ENCODE data around the gene TGFBR3L. TPM values are rescaled to one million over a fixed set of nuclear protein-coding genes. Genes with fewer than 3 reads are reported as not detected.

The TGFBR3L gene
- total RNA-seq, 1 experiment from 2014 or later = 12.5 TPM

- DNase-seq (ENCODE audit: low read depth, low spot score) (no peak), ATAC-seq (no peak)
- Histone ChIP-seq H3K4me1 (ENCODE audit: control insufficient read depth, insufficient read depth, low read length) (no peaks in the 10 kb centered on the region), H3K9me3 (ENCODE audit: control insufficient read depth, insufficient read depth, low read depth, low read length) (no peaks in the 10 kb centered on the region), H3K27me3 (ENCODE audit: control insufficient read depth, insufficient read depth, low read length) (no peaks in the 10 kb centered on the region), H3K27ac (ENCODE audit: low read length) (no peak overlapping the region), H3K36me3 (ENCODE audit: control insufficient read depth, insufficient read depth, low read length) (peaks cover 3% of the 10 kb centered on the region; the same call in 1 of the 2 replicates), H3K4me3 (ENCODE audit: low read depth in 2 of 2, low read length in 2 of 2) (no peak overlapping the region)
- POLR2A ChIA-PET = interaction anchor here (0.5 kb wide), 1 partner anchor 14 kb away, joined by 3 read pairs; no protein-coding TSS in a partner anchor
- no peak for TF ChIP-seq TCF7L2 (IDR thresholded peaks at IDR 0.05; ENCODE audit: low read depth, low read length)
- no TSS peak for BruUV-seq (replicated peaks)
- in situ Hi-C loops (cut with HindIII; ENCODE audit: low pct_unique_long_range_greater_than_20kb, low sequenced_read_pairs) (no loop called here), intact Hi-C loops (cut with micrococcal nuclease; ENCODE audit: unreplicated experiment) (no loop called here)
- CTCF ChIA-PET = interaction anchor here (0.6 kb wide), 1 partner anchor 60 kb away, joined by 7 read pairs; no protein-coding TSS in a partner anchor
Observed at GRCh38 chr19:7885818-7886217, 28.8 kb upstream of the TGFBR3L start.

DNA sequence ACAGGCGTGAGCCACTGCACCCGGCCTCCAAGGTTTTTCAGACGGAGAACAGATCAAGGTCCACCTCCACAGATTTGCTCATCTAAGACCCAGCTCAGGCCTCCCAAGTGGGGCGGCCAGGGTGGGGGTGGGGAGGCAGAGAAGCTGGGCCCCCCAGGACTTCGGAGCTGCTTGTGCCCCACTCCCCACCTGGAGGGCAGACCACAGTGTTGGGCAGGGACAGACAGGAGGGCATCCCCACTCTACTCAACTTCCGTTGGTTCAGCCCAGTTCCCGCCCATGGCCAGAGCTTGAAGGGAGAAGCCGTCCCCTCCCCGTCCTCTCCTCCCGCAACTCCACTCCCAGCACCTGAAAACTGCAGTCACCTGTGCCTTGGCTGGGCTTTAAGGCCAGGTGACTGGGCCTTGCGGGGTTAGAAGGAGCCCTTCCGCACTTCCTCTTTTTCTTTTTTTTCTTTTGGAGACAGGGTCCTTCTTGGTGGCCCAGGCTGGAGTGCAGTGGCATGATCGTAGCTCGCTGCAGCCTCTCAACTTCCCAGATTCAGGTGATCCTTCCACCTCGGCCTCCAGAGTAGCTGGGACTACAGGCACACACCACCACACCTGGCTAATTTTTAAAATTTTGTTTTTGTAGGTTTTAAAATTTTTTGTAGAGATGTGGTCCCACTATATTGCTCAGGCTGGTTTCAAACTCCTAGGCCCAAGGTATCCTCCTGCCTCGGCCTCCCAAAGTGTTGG, 27.1 kb upstream of the TGFBR3L start:
- Histone ChIP-seq H3K27me3 (ENCODE audit: control insufficient read depth, insufficient read depth, low read length) (no peaks in the 10 kb centered on the region), H3K4me3 (ENCODE audit: low read depth in 2 of 2, low read length in 2 of 2) (peak overlapping the region; percentile 45 to 46), H3K27ac (ENCODE audit: low read length) (no peak overlapping the region), H3K9me3 (ENCODE audit: control insufficient read depth, insufficient read depth, low read depth, low read length) (no peaks in the 10 kb centered on the region), H3K36me3 (ENCODE audit: control insufficient read depth, insufficient read depth, low read length) (peaks cover 3% of the 10 kb centered on the region; the same call in 1 of the 2 replicates), H3K4me1 (ENCODE audit: control insufficient read depth, insufficient read depth, low read length) (no peaks in the 10 kb centered on the region)
- POLR2A ChIA-PET = interaction anchor here (0.6 to 0.7 kb wide), 2 partner anchors 26 to 59 kb away, joined by 3 to 5 read pairs; no protein-coding TSS in a partner anchor
- ATAC-seq (no peak), DNase-seq (ENCODE audit: low read depth, low spot score) (no peak)
- intact Hi-C loops (cut with micrococcal nuclease; ENCODE audit: unreplicated experiment) = no loop called here
- BruUV-seq (replicated peaks) = no TSS peak
- TF ChIP-seq CTCF (IDR thresholded peaks at IDR 0.05) (no peak), POLR2AphosphoS5 (IDR thresholded peaks at IDR 0.05; ENCODE audit: low read depth, low read length) (no peak), SIN3A (IDR thresholded peaks at IDR 0.05; ENCODE audit: borderline replicate concordance, insufficient read depth, low read depth, low read length) (no peak), TCF7L2 (IDR thresholded peaks at IDR 0.05; ENCODE audit: low read depth, low read length) (no peak)
- TF ChIP-seq, protein P1, sequence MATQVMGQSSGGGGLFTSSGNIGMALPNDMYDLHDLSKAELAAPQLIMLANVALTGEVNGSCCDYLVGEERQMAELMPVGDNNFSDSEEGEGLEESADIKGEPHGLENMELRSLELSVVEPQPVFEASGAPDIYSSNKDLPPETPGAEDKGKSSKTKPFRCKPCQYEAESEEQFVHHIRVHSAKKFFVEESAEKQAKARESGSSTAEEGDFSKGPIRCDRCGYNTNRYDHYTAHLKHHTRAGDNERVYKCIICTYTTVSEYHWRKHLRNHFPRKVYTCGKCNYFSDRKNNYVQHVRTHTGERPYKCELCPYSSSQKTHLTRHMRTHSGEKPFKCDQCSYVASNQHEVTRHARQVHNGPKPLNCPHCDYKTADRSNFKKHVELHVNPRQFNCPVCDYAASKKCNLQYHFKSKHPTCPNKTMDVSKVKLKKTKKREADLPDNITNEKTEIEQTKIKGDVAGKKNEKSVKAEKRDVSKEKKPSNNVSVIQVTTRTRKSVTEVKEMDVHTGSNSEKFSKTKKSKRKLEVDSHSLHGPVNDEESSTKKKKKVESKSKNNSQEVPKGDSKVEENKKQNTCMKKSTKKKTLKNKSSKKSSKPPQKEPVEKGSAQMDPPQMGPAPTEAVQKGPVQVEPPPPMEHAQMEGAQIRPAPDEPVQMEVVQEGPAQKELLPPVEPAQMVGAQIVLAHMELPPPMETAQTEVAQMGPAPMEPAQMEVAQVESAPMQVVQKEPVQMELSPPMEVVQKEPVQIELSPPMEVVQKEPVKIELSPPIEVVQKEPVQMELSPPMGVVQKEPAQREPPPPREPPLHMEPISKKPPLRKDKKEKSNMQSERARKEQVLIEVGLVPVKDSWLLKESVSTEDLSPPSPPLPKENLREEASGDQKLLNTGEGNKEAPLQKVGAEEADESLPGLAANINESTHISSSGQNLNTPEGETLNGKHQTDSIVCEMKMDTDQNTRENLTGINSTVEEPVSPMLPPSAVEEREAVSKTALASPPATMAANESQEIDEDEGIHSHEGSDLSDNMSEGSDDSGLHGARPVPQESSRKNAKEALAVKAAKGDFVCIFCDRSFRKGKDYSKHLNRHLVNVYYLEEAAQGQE (IDR thresholded peaks at IDR 0.05; ENCODE audit: insufficient read depth in 1 of 2, low read depth in 2 of 2, low read length in 1 of 2) = no peak
- in situ Hi-C loops (cut with HindIII; ENCODE audit: low pct_unique_long_range_greater_than_20kb, low sequenced_read_pairs) = no loop called here
- CTCF ChIA-PET = no interaction called here

Data from Panc1 (cell line).